Stimulated activated naive B cell treated with anti-CD40 and anti-IgM and Interleukin-4, amounts not matched to agents 10 μg/mL and 1 μg/mL and 100 μg/mL, for 72 hours (primary cell): ENCODE measurements around the gene CREBZF.
"Not testable (repeated sequence)": the region's sequence is repeated elsewhere in the genome, so short reads cannot be mapped to it uniquely, and the experiment has no call there.

Experiments
- ATAC-seq, 2 donors: fragments of 150-1000 bp; cut with Tn5 transposase; replicated peaks; 2 replicates each; pipeline ENCODE4 v1.10.0; 2021; ENCODE audit warnings: moderate library complexity in 1 of 2
- DNase-seq: peaks from one replicate; pipeline ENCODE4 v3.0.0; 2021
- H3K27ac Mint-ChIP-seq: one replicate; pipeline ENCODE4 v1.8.0; 2022; ENCODE audit warnings: mild to moderate bottlenecking, mixed read lengths
- H3K27me3 Mint-ChIP-seq, 2 donors: one replicate each; pipeline ENCODE4 v1.8.0; 2022; ENCODE audit warnings: mixed read lengths in 2 of 2
- H3K36me3 Mint-ChIP-seq, 2 donors: one replicate each; pipeline ENCODE4 v1.8.0; 2022; ENCODE audit warnings: mixed read lengths in 2 of 2, mild to moderate bottlenecking in 1 of 2
- H3K4me1 Mint-ChIP-seq, 2 donors: one replicate each; pipeline ENCODE4 v1.8.0; 2022; ENCODE audit warnings: mixed read lengths in 2 of 2, mild to moderate bottlenecking in 1 of 2
- H3K4me3 Mint-ChIP-seq, 2 donors: one replicate each; pipeline ENCODE4 v1.8.0; 2022; ENCODE audit warnings: mild to moderate bottlenecking in 2 of 2, mixed read lengths in 2 of 2, moderate library complexity in 1 of 2
- H3K9me3 Mint-ChIP-seq, 2 donors: one replicate each; pipeline ENCODE4 v1.8.0; 2022; ENCODE audit warnings: mixed read lengths in 2 of 2, mild to moderate bottlenecking in 1 of 2

The CREBZF gene

GRCh38 chr11:85658180-85658579 lies 6.7 kb downstream of the CREBZF start:
- no peak overlapping the region for H3K27ac Mint-ChIP-seq
- no peak for ATAC-seq
- H3K4me3 Mint-ChIP-seq: no peak overlapping the region
- H3K4me1 Mint-ChIP-seq: peaks cover 14 to 38% of the 10 kb centered on the region in 2 donors
- no peak for DNase-seq
- H3K27me3 Mint-ChIP-seq: no peaks in the 10 kb centered on the region
- H3K36me3 Mint-ChIP-seq: peaks cover 19 to 23% of the 10 kb centered on the region in 2 donors
- no peaks in the 10 kb centered on the region for H3K9me3 Mint-ChIP-seq

GRCh38 chr11:85656777-85657176 lies 8.2 kb downstream of the CREBZF start:
- peaks cover 15 to 21% of the 10 kb centered on the region in 2 donors for H3K36me3 Mint-ChIP-seq
- H3K27ac Mint-ChIP-seq: no peak overlapping the region
- no peaks in the 10 kb centered on the region for H3K27me3 Mint-ChIP-seq
- no peaks in the 10 kb centered on the region for H3K9me3 Mint-ChIP-seq
- DNase-seq (no peak), ATAC-seq (no peak)
- no peak overlapping the region for H3K4me3 Mint-ChIP-seq
- peaks cover 15 to 45% of the 10 kb centered on the region in 2 donors for H3K4me1 Mint-ChIP-seq

GRCh38 chr11:85654343-85654742 lies 10.6 kb downstream of the CREBZF start:
- not testable (repeated sequence) for H3K9me3 Mint-ChIP-seq, H3K27me3 Mint-ChIP-seq, H3K4me3 Mint-ChIP-seq, H3K27ac Mint-ChIP-seq, ATAC-seq, DNase-seq
- peaks cover 5 to 18% of the 10 kb centered on the region in 2 donors for H3K36me3 Mint-ChIP-seq
- H3K4me1 Mint-ChIP-seq: peaks cover 11 to 42% of the 10 kb centered on the region in 2 donors

GRCh38 chr11:85652786-85653447 lies 12.0 kb downstream of the CREBZF start:
- no peaks in the 10 kb centered on the region for H3K27me3 Mint-ChIP-seq
- H3K4me1 Mint-ChIP-seq: peaks cover 13 to 47% of the 10 kb centered on the region in 2 donors
- no peak for DNase-seq
- no peak overlapping the region for H3K27ac Mint-ChIP-seq
- no peaks in the 10 kb centered on the region for H3K9me3 Mint-ChIP-seq
- ATAC-seq: no peak
- peaks cover 5 to 18% of the 10 kb centered on the region in 2 donors for H3K36me3 Mint-ChIP-seq
- no peak overlapping the region for H3K4me3 Mint-ChIP-seq

- Mint-ChIP-seq H3K9me3 (no peaks in the 10 kb centered on the region), H3K4me1 (peaks cover 11 to 41% of the 10 kb centered on the region in 2 donors), H3K27ac (peak overlapping the region; percentile 52), H3K36me3 (peaks cover 0 to 14% of the 10 kb centered on the region in 2 donors), H3K27me3 (no peaks in the 10 kb centered on the region), H3K4me3 (no peak overlapping the region)
- DNase-seq (no peak), ATAC-seq (no peak)
Observed at GRCh38 chr11:85651118-85651517, 13.8 kb downstream of the CREBZF start.

GRCh38 chr11:85647604-85648299 lies 17.2 kb downstream of the CREBZF start, which contains the start of gene TMEM126A:
TSS of gene TMEM126A (plus strand) at chr11:85647967. CDS start at chr11:85650256, 2,289 bp downstream.
- peaks cover 17 to 18% of the 10 kb centered on the region in 2 donors for H3K27me3 Mint-ChIP-seq
- peaks cover 9 to 30% of the 10 kb centered on the region in 2 donors for H3K4me1 Mint-ChIP-seq
- H3K27ac Mint-ChIP-seq: peak within 1 kb of the TSS; percentile 95
- DNase-seq (peak; percentile 86), ATAC-seq (peak; percentile 98 to 99)
- no peaks in the 10 kb centered on the region for H3K9me3 Mint-ChIP-seq
- H3K36me3 Mint-ChIP-seq: peaks cover 0 to 14% of the 10 kb centered on the region in 2 donors
- H3K4me3 Mint-ChIP-seq: peak within 1 kb of the TSS; percentile 87 to 96

- Mint-ChIP-seq H3K27ac (peak overlapping the region; percentile 95), H3K9me3 (no peaks in the 10 kb centered on the region), H3K4me3 (peak overlapping the region; percentile 87 to 96), H3K4me1 (peaks cover 6 to 25% of the 10 kb centered on the region in 2 donors), H3K36me3 (peaks cover 0 to 14% of the 10 kb centered on the region in 2 donors), H3K27me3 (peaks cover 17 to 24% of the 10 kb centered on the region in 2 donors)
- DNase-seq (no peak), ATAC-seq (peak; percentile 10 to 17)
Observed at GRCh38 chr11:85647078-85647477, 17.9 kb downstream of the CREBZF start.

- Mint-ChIP-seq H3K27ac (no peak overlapping the region), H3K9me3 (no peaks in the 10 kb centered on the region), H3K36me3 (peaks cover 20 to 23% of the 10 kb centered on the region in 2 donors), H3K4me1 (no peaks in the 10 kb centered on the region), H3K27me3 (peaks cover 21 to 26% of the 10 kb centered on the region in 2 donors), H3K4me3 (no peak overlapping the region)
- DNase-seq: no peak
- ATAC-seq: no peak
Observed at GRCh38 chr11:85643191-85643614, 21.7 kb downstream of the CREBZF start.

- ATAC-seq (no peak), DNase-seq (no peak)
- no peaks in the 10 kb centered on the region for H3K27me3 Mint-ChIP-seq
- peaks cover 19 to 35% of the 10 kb centered on the region in 2 donors for H3K36me3 Mint-ChIP-seq
- H3K27ac Mint-ChIP-seq: no peak overlapping the region
- no peak overlapping the region for H3K4me3 Mint-ChIP-seq
- H3K9me3 Mint-ChIP-seq: no peaks in the 10 kb centered on the region
- no peaks in the 10 kb centered on the region for H3K4me1 Mint-ChIP-seq
Observed at GRCh38 chr11:85634747-85635146, 30.2 kb downstream of the CREBZF start.

GRCh38 chr11:85628771-85629341 lies 36.1 kb downstream of the CREBZF start:
- H3K36me3 Mint-ChIP-seq: no peaks in the 10 kb centered on the region
- peak overlapping the region; percentile 96 to 98 for H3K4me3 Mint-ChIP-seq
- H3K27me3 Mint-ChIP-seq: no peaks in the 10 kb centered on the region
- DNase-seq (no peak), ATAC-seq (peak; percentile 5 to 16)
- H3K9me3 Mint-ChIP-seq: no peaks in the 10 kb centered on the region
- peak overlapping the region; percentile 95 for H3K27ac Mint-ChIP-seq
- peaks cover 10 to 18% of the 10 kb centered on the region in 2 donors for H3K4me1 Mint-ChIP-seq

- peak; percentile 93 for DNase-seq
- ATAC-seq: peak; percentile 97 to 99
- H3K4me1 Mint-ChIP-seq: peaks cover 10 to 18% of the 10 kb centered on the region in 2 donors
- no peaks in the 10 kb centered on the region for H3K9me3 Mint-ChIP-seq
- peak within 1 kb of the TSS; percentile 95 for H3K27ac Mint-ChIP-seq
- H3K36me3 Mint-ChIP-seq: no peaks in the 10 kb centered on the region
- H3K27me3 Mint-ChIP-seq: no peaks in the 10 kb centered on the region
- peak within 1 kb of the TSS; percentile 96 to 98 for H3K4me3 Mint-ChIP-seq
Observed at GRCh38 chr11:85627998-85628770, 36.7 kb downstream of the CREBZF start, which contains the start of gene TMEM126B. TSS of gene TMEM126B (plus strand) at chr11:85628593. CDS start at chr11:85628608, 15 bp downstream.

GRCh38 chr11:85627332-85627997 lies 37.5 kb downstream of the CREBZF start, which contains the start of gene DLG2:
TSS of gene DLG2 (minus strand) at chr11:85627344.
- peak; percentile 1 to 3 for ATAC-seq
- Mint-ChIP-seq H3K4me1 (peaks cover 10 to 18% of the 10 kb centered on the region in 2 donors), H3K9me3 (no peaks in the 10 kb centered on the region), H3K36me3 (no peaks in the 10 kb centered on the region), H3K4me3 (peak within 1 kb of the TSS; percentile 96 to 98), H3K27me3 (no peaks in the 10 kb centered on the region), H3K27ac (peak within 1 kb of the TSS; percentile 95)
- no peak for DNase-seq

GRCh38 chr11:85626496-85626895 lies 38.4 kb downstream of the CREBZF start:
- peaks cover 10 to 18% of the 10 kb centered on the region in 2 donors for H3K4me1 Mint-ChIP-seq
- H3K27me3 Mint-ChIP-seq: no peaks in the 10 kb centered on the region
- H3K4me3 Mint-ChIP-seq: peak overlapping the region; percentile 96 to 98
- H3K36me3 Mint-ChIP-seq: peaks cover 0 to under 1% of the 10 kb centered on the region in 2 donors
- no peak for DNase-seq
- ATAC-seq: no peak
- no peak overlapping the region for H3K27ac Mint-ChIP-seq
- H3K9me3 Mint-ChIP-seq: no peaks in the 10 kb centered on the region
